Breast epithelium (tissue), 4 donors: ENCODE results near the gene FAM50A. TPM values are rescaled to one million over a fixed set of nuclear protein-coding genes. Genes with fewer than 3 reads are reported as not detected.
"Not testable (repeated sequence)": the region's sequence is repeated elsewhere in the genome, so short reads cannot be mapped to it uniquely, and the experiment has no call there.

Source experiments
- DNase-seq, 2 donors: peaks; one replicate each; pipeline ENCODE4 v3.0.0-alpha.2; 2019; ENCODE audit warnings: low spot score in 2 of 2
- H3K27ac ChIP-seq, 2 donors: fragments of 200-600 bp; sonication (generic) in 1 of 2; one replicate each; pipeline ENCODE4 v1.5.1; 2016 to 2019; ENCODE audit warnings: mild to moderate bottlenecking in 1 of 2
- H3K27me3 ChIP-seq, 2 donors: fragments of 200-600 bp; sonication (generic) in 1 of 2; one replicate each; pipeline versions ENCODE4 v1.5.1 to v1.6.0; 2017 to 2019; ENCODE audit warnings: control low read depth in 1 of 2, mild to moderate bottlenecking in 1 of 2
- H3K36me3 ChIP-seq: fragments of 200-600 bp; one replicate; pipeline ENCODE4 v1.5.1; 2019
- H3K4me1 ChIP-seq, 2 donors: fragments of 200-600 bp; sonication (generic); one replicate each; pipeline ENCODE4 v1.5.1; 2016 to 2019; ENCODE audit warnings: control low read depth in 1 of 2
- H3K4me3 ChIP-seq, 3 donors: fragments of 200-600 bp; sonication (generic); 1 replicate in 2 of 3; 2 replicates in 1 of 3; pipeline ENCODE4 v1.5.1; 2016 to 2019; ENCODE audit warnings: mild to moderate bottlenecking in 3 of 3, moderate library complexity in 2 of 3
- H3K9me3 ChIP-seq, 2 donors: fragments of 200-600 bp; sonication (generic) in 1 of 2; one replicate each; pipeline ENCODE4 v1.5.1; 2016 to 2019; ENCODE audit warnings: control low read depth in 1 of 2
- CTCF ChIP-seq, 3 donors: fragments of 450-650 bp; IDR thresholded peaks; one replicate each; pipeline ENCODE4 v1.5.1; 2016 to 2017; ENCODE audit warnings: antibody characterized with exemption in 3 of 3, mild to moderate bottlenecking in 3 of 3, moderate library complexity in 3 of 3
- POLR2A ChIP-seq: fragments of 450-650 bp; IDR thresholded peaks from one replicate; pipeline ENCODE4 v1.6.1; 2016; ENCODE audit warnings: antibody characterized with exemption, mild to moderate bottlenecking, moderate library complexity
- POLR2AphosphoS5 ChIP-seq, 3 donors: sonication (generic); formaldehyde crosslinking; IDR thresholded peaks; one replicate each; pipeline ENCODE4 v1.6.1; 2017; ENCODE audit warnings: antibody characterized with exemption in 3 of 3
- intact Hi-C: fragments of 100-400 bp; cut with DNase I; formaldehyde crosslinking; loops from one replicate; pipeline ENCODE4 v1.15.1; 2023; ENCODE audit warnings: low total_unique reads
- total RNA-seq, 3 donors: library from RNA; depleted of rRNA; stranded (reverse); fragments of >200 nt; gene quantifications; one replicate each; pipeline ENCODE4 v1.1.0, GENCODE V29; 2016

The FAM50A gene, protein sequence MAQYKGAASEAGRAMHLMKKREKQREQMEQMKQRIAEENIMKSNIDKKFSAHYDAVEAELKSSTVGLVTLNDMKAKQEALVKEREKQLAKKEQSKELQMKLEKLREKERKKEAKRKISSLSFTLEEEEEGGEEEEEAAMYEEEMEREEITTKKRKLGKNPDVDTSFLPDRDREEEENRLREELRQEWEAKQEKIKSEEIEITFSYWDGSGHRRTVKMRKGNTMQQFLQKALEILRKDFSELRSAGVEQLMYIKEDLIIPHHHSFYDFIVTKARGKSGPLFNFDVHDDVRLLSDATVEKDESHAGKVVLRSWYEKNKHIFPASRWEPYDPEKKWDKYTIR
- 10 to 100 TPM; 30.7 to 94.4 (median 64.2) TPM for total RNA-seq

- Histone ChIP-seq H3K4me1 (no peaks in the 10 kb centered on the region), H3K36me3 (no peaks in the 10 kb centered on the region), H3K4me3 (peak within 1 kb of the TSS; percentile 58 to 82 (median 62)), H3K27ac (peak within 1 kb of the TSS; percentile 90), H3K9me3 (no peaks in the 10 kb centered on the region), H3K27me3 (peaks cover 0 to 57% of the 10 kb centered on the region in 2 donors)
- intact Hi-C loops = no loop called here
- peak; percentile 64 to 67 for DNase-seq
- no peak for TF ChIP-seq POLR2AphosphoS5 (IDR thresholded peaks at IDR 0.05)
- TF ChIP-seq POLR2A = no peak
- peak in 1 of 3 donors; percentile 10 for TF ChIP-seq CTCF (IDR thresholded peaks at IDR 0.05)
These were observed at the start of gene FAM50A for GRCh38 chrX:154443992-154444754. Gene FAM50A, plus strand, starts transcription at chrX:154444141. Its CDS starts 95 bp downstream, at chrX:154444236.

GRCh38 chrX:154396363-154396762, 47.6 kb upstream of the FAM50A start:
- H3K27ac ChIP-seq, intact Hi-C loops, H3K9me3 ChIP-seq, H3K4me3 ChIP-seq, H3K27me3 ChIP-seq, H3K36me3 ChIP-seq, DNase-seq, H3K4me1 ChIP-seq: not testable (repeated sequence)

DNA sequence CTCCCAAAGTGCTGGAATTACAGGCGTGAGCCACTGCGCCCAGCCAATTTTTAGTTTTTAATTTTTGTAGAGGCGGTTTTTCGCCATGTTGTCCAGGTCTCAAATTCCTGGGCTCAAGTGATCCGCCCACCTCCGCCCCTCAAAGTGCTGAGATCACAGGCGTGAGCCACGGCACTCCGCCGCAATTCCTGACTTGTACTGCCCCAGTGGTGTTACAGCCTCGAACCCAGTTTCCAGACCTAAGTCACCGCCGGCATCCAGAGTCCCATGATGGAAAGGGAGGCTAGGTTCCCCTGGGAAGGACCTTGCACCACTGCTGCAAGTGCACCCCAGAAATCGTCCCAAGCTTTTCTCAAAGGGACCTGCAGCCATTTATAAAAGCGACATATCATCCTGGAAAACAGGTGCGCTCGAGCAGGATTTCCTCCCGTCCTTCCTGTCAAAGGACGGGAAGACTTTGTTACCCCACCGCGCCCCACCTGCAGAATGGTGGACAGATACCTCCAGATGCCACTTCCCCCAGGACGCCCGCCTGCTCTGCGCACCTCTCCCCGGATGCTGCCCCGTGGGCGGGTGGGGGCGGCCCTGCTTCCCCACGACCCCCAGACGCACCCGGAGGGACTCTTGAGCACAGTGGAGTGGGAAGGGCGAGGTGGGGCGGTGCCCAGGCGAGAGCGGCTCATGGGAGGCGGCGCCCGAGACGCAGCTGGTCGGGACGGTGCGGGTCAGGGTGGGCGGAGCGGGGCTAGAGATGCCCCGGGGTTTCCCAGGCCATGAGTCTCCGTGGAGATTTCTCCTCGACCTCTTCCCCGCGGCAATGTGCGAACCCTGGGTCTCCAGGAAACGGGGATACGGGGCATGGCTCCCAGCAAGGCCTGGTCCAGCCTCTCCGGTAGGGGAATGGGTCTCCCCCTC, 46.7 kb upstream of the FAM50A start:
- DNase-seq = peak; percentile 55 to 78
- Histone ChIP-seq H3K36me3 (no peaks in the 10 kb centered on the region), H3K9me3 (no peaks in the 10 kb centered on the region), H3K27me3 (peaks cover 0 to 9% of the 10 kb centered on the region in 2 donors), H3K4me1 (no peaks in the 10 kb centered on the region), H3K27ac (peak overlapping the region; percentile 96 to 97), H3K4me3 (peak overlapping the region; percentile 69 to 84 (median 72))
- TF ChIP-seq CTCF (IDR thresholded peaks at IDR 0.05) = no peak
- no peak for TF ChIP-seq POLR2A
- no peak for TF ChIP-seq POLR2AphosphoS5 (IDR thresholded peaks at IDR 0.05)
- intact Hi-C loops = no loop called here

DNA sequence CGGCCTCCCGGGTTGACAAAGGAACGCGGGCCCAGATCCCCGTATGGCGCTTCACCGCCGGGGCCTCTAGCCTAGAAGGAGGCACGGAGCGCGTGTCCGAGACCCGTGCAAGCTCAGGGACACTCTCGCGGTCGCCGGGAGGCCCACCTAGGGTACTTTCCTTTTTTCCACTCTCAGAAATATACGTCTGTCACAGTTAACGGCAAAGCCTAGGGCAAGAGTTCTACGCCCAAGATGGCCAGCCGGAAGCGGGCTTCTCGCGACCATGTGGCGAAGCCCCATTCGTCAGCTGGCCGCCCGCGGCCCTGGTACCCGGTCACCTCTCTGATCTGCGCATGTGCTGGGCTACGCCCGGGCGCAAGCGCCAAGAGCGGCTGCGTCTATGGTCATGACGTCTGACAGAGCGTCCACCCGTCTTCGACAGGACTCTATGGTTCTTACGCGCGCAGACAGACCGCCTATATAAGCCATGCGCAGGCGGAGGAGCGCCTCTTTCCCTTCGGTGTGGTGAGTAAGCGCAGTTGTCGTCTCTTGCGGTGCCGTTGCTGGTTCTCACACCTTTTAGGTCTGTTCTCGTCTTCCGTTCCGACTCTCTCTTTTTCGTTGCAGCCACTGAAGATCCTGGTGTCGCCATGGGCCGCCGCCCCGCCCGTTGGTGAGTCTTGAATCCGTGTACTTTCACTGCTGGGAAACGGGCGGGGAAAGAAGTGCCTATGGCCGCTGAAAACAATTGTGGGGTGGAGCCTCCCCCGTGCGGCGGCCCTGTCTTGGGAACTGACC, 45.9 kb upstream of the FAM50A start, which contains the start of gene RPL10:
TSS of gene RPL10 (plus strand) at position 490 of the 780 bp plus-strand sequence. CDS start at position 633, 143 bp downstream.
- Histone ChIP-seq H3K4me3 (peak within 1 kb of the TSS; percentile 69 to 84 (median 72)), H3K36me3 (no peaks in the 10 kb centered on the region), H3K27ac (peak within 1 kb of the TSS; percentile 96 to 97), H3K4me1 (no peaks in the 10 kb centered on the region), H3K27me3 (peaks cover 0 to 13% of the 10 kb centered on the region in 2 donors), H3K9me3 (no peaks in the 10 kb centered on the region)
- intact Hi-C loops = no loop called here
- no peak for TF ChIP-seq CTCF (IDR thresholded peaks at IDR 0.05)
- TF ChIP-seq POLR2AphosphoS5 (IDR thresholded peaks at IDR 0.05) = peak; percentile 98 to 100 (median 99)
- TF ChIP-seq POLR2A = peak; percentile 93
- peak; percentile 91 to 96 for DNase-seq
